H9 (cell line): ENCODE measurements around the gene OST4. TPM values are rescaled to one million over a fixed set of nuclear protein-coding genes. Genes with fewer than 3 reads are reported as not detected.

ENCODE experiments used
- DNase-seq: peaks from one replicate; pipeline ENCODE4 v3.0.0-alpha.2; 2017
- H2AFZ ChIP-seq: one replicate; pipeline ENCODE4 v1.6.1; 2013; ENCODE audit warnings: mild to moderate bottlenecking, low read length, control low read depth, moderate library complexity
- H2AK5ac ChIP-seq: 2 replicates; pipeline ENCODE4 v1.6.1; 2013; ENCODE audit warnings: low read length, control low read depth, mixed read lengths; ENCODE audit not compliant: insufficient read length
- H2BK120ac ChIP-seq: one replicate; pipeline ENCODE4 v1.6.1; 2013; ENCODE audit warnings: low read depth, mild to moderate bottlenecking, low read length, control low read depth, inconsistent platforms; ENCODE audit not compliant: poor library complexity, severe bottlenecking
- H2BK12ac ChIP-seq: 2 replicates; pipeline ENCODE4 v1.6.1; 2013; ENCODE audit warnings: low read length, control low read depth, mixed read lengths, low read depth; ENCODE audit not compliant: insufficient read length
- H2BK15ac ChIP-seq: 2 replicates; pipeline ENCODE4 v1.6.1; 2013; ENCODE audit warnings: low read depth, low read length, control low read depth
- H2BK20ac ChIP-seq: one replicate; pipeline ENCODE4 v1.6.1; 2013; ENCODE audit warnings: low read depth, mild to moderate bottlenecking, low read length, control low read depth, inconsistent platforms; ENCODE audit not compliant: poor library complexity, severe bottlenecking
- H2BK5ac ChIP-seq: 2 replicates; pipeline ENCODE4 v1.6.1; 2013; ENCODE audit warnings: low read length, control low read depth, mixed read lengths; ENCODE audit not compliant: insufficient read length
- H3K14ac ChIP-seq: 2 replicates; pipeline ENCODE4 v1.6.1; 2013; ENCODE audit warnings: low read length, control low read depth; ENCODE audit not compliant: insufficient read depth
- H3K18ac ChIP-seq: 2 replicates; pipeline ENCODE4 v1.6.1; 2013; ENCODE audit warnings: low read depth, mild to moderate bottlenecking, mixed read lengths, low read length, control low read depth; ENCODE audit not compliant: insufficient read length
- H3K23ac ChIP-seq: 2 replicates; pipeline ENCODE4 v1.6.1; 2013; ENCODE audit warnings: low read length, control low read depth, mixed read lengths, low read depth; ENCODE audit not compliant: insufficient read length
- H3K23me2 ChIP-seq: 2 replicates; pipeline ENCODE4 v1.6.1; 2013; ENCODE audit warnings: low read depth, mild to moderate bottlenecking, mixed read lengths, low read length, control low read depth; ENCODE audit not compliant: insufficient read length, poor library complexity, severe bottlenecking
- H3K27ac ChIP-seq: 2 replicates; pipeline ENCODE4 v1.5.1; 2013; ENCODE audit warnings: low read length, control low read depth, mixed read lengths, low read depth; ENCODE audit not compliant: insufficient read length
- H3K27me3 ChIP-seq: 2 replicates; pipeline ENCODE4 v1.6.1; 2013; ENCODE audit warnings: low read length, control low read depth, inconsistent platforms; ENCODE audit not compliant: insufficient read depth
- H3K4ac ChIP-seq: 2 replicates; pipeline ENCODE4 v1.6.1; 2013; ENCODE audit warnings: low read depth, mild to moderate bottlenecking, control low read depth, inconsistent platforms, low read length, moderate library complexity
- H3K4me1 ChIP-seq: 2 replicates; pipeline ENCODE4 v1.6.1; 2013; ENCODE audit warnings: low read length, control low read depth, inconsistent platforms; ENCODE audit not compliant: insufficient read depth
- H3K4me2 ChIP-seq: 2 replicates; pipeline ENCODE4 v1.6.1; 2013; ENCODE audit warnings: low read length, control low read depth, mixed read lengths; ENCODE audit not compliant: insufficient read length, insufficient read depth
- H3K56ac ChIP-seq: 2 replicates; pipeline ENCODE4 v1.6.1; 2013; ENCODE audit warnings: low read depth, mild to moderate bottlenecking, mixed read lengths, low read length, control low read depth; ENCODE audit not compliant: insufficient read length
- H3K79me1 ChIP-seq: 2 replicates; pipeline ENCODE4 v1.6.1; 2013; ENCODE audit warnings: low read depth, mild to moderate bottlenecking, moderate library complexity, low read length, control low read depth, inconsistent platforms; ENCODE audit not compliant: insufficient read depth, poor library complexity, severe bottlenecking
- H3K79me2 ChIP-seq: 2 replicates; pipeline ENCODE4 v1.6.1; 2013; ENCODE audit warnings: low read length, control low read depth, inconsistent platforms; ENCODE audit not compliant: insufficient read depth
- H3K9ac ChIP-seq: 2 replicates; pipeline ENCODE4 v1.6.1; 2013; ENCODE audit warnings: low read length, control low read depth, mixed read lengths; ENCODE audit not compliant: insufficient read length; ENCODE audit errors: extremely low read depth
- H3K9me3 ChIP-seq: one replicate; pipeline ENCODE4 v1.6.1; 2013; ENCODE audit warnings: low read depth, low read length, inconsistent platforms; ENCODE audit not compliant: control insufficient read depth
- H3T11ph ChIP-seq: one replicate; pipeline ENCODE4 v1.6.1; 2013; ENCODE audit warnings: mild to moderate bottlenecking, low read length, control low read depth, inconsistent platforms
- H4K20me1 ChIP-seq: one replicate; pipeline ENCODE4 v1.6.1; 2013; ENCODE audit not compliant: control insufficient read depth, insufficient read length, insufficient read depth
- H4K5ac ChIP-seq: 2 replicates; pipeline ENCODE4 v1.6.1; 2013; ENCODE audit warnings: low read depth, mild to moderate bottlenecking, mixed read lengths, low read length, control low read depth; ENCODE audit not compliant: insufficient read length
- H4K8ac ChIP-seq: replicated peaks from 2 replicates; pipeline ENCODE4 v1.6.1; 2013; ENCODE audit warnings: low read length, control low read depth, mixed read lengths, low read depth; ENCODE audit not compliant: insufficient read length
- H4K91ac ChIP-seq: 2 replicates; pipeline ENCODE4 v1.6.1; 2013; ENCODE audit warnings: low read depth, mild to moderate bottlenecking, moderate library complexity, mixed read lengths, low read length, control low read depth; ENCODE audit not compliant: insufficient read length
- H3K27ac Mint-ChIP-seq, 3 experiments: 2 replicates in 2 of 3; 3 replicates in 1 of 3; pipeline ENCODE4 v1.8.0; 2020 to 2021; ENCODE audit warnings: mixed read lengths in 3 of 3, mild to moderate bottlenecking in 1 of 3, moderate library complexity in 1 of 3
- H3K27me3 Mint-ChIP-seq: 2 replicates; pipeline ENCODE4 v1.8.0; 2021; ENCODE audit warnings: low read depth, mild to moderate bottlenecking, moderate library complexity, mixed read lengths
- H3K36me3 Mint-ChIP-seq, 3 experiments: 2 replicates in 2 of 3; 3 replicates in 1 of 3; pipeline ENCODE4 v1.8.0; 2020 to 2021; ENCODE audit warnings: low read depth in 3 of 3, mixed read lengths in 3 of 3; ENCODE audit not compliant: insufficient read depth in 1 of 3
- H3K4me1 Mint-ChIP-seq, 2 experiments: 2 replicates each; pipeline ENCODE4 v1.8.0; 2020; ENCODE audit warnings: mixed read lengths in 2 of 2
- H3K4me3 Mint-ChIP-seq, 2 experiments: 2 replicates in 1 of 2; 3 replicates in 1 of 2; pipeline ENCODE4 v1.8.0; 2020 to 2021; ENCODE audit warnings: mild to moderate bottlenecking in 2 of 2, mixed read lengths in 2 of 2, moderate library complexity in 1 of 2
- H3K9me3 Mint-ChIP-seq, 2 experiments: 2 replicates in 1 of 2; 3 replicates in 1 of 2; pipeline ENCODE4 v1.8.0; 2020; ENCODE audit warnings: mild to moderate bottlenecking in 2 of 2, mixed read lengths in 2 of 2, moderate library complexity in 1 of 2
- WGBS: extraction: QIAGEN DNeasy Blood & Tissue Kit; methylation state at CpG from one replicate; pipeline ENCODE4 v1.1.7; 2013; ENCODE audit warnings: missing lambda C conversion rate, low lambda C conversion rate, mixed read lengths; ENCODE audit not compliant: insufficient read length; ENCODE audit errors: extremely low coverage; 5-methylcytosine and 5-hydroxymethylcytosine counted together
- total RNA-seq: library from RNA; stranded (reverse); gene quantifications from 2 replicates; pipeline ENCODE4 v1.2.1, GENCODE V29; 2021
- TF ChIP-seq, protein P1 (sequence below): fragments of 200-600 bp; sonication (generic); conservative IDR thresholded peaks from 3 replicates; pipeline ENCODE4 v1.8.0; 2021; ENCODE audit warnings: antibody characterized with exemption, mild to moderate bottlenecking

OST4 gene
- total RNA-seq, 1 experiment from 2014 or later, result 215 TPM

- Mint-ChIP-seq H3K27ac (no peak overlapping the region), H3K27me3 (no peaks in the 10 kb centered on the region), H3K4me1 (no peaks in the 10 kb centered on the region), H3K9me3 (no peaks in the 10 kb centered on the region), H3K36me3 (peaks cover 17 to 63% (median 60%) of the 10 kb centered on the region in 3 experiments; a peak in 6 of 7 replicates), H3K4me3 (no peak overlapping the region)
- Histone ChIP-seq H2AK5ac (no peak overlapping the region), H3K18ac (no peak overlapping the region), H3K4ac (no peak overlapping the region), H4K20me1 (no peaks in the 10 kb centered on the region), H4K8ac (no peak overlapping the region), H2BK15ac (no peak overlapping the region), H3K79me2 (no peaks in the 10 kb centered on the region), H3K9ac (no peak overlapping the region), H3K27ac (no peak overlapping the region), H3K56ac (no peak overlapping the region), H4K5ac (no peak overlapping the region), H3K14ac (no peak overlapping the region), H3T11ph (no peak overlapping the region), H2BK20ac (no peak overlapping the region), H3K23ac (no peak overlapping the region), H2AFZ (no peak overlapping the region), H2BK12ac (no peak overlapping the region), H2BK120ac (no peak overlapping the region), H3K79me1 (no peaks in the 10 kb centered on the region), H3K4me2 (no peak overlapping the region), H3K4me1 (no peaks in the 10 kb centered on the region), H3K9me3 (no peaks in the 10 kb centered on the region), H2BK5ac (no peak overlapping the region), H3K27me3 (no peaks in the 10 kb centered on the region), H3K23me2 (no peaks in the 10 kb centered on the region), H4K91ac (no peak overlapping the region)
- TF ChIP-seq, protein P1, sequence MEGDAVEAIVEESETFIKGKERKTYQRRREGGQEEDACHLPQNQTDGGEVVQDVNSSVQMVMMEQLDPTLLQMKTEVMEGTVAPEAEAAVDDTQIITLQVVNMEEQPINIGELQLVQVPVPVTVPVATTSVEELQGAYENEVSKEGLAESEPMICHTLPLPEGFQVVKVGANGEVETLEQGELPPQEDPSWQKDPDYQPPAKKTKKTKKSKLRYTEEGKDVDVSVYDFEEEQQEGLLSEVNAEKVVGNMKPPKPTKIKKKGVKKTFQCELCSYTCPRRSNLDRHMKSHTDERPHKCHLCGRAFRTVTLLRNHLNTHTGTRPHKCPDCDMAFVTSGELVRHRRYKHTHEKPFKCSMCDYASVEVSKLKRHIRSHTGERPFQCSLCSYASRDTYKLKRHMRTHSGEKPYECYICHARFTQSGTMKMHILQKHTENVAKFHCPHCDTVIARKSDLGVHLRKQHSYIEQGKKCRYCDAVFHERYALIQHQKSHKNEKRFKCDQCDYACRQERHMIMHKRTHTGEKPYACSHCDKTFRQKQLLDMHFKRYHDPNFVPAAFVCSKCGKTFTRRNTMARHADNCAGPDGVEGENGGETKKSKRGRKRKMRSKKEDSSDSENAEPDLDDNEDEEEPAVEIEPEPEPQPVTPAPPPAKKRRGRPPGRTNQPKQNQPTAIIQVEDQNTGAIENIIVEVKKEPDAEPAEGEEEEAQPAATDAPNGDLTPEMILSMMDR, result no peak
- no peak for DNase-seq
- no CpG with 5 or more reads among the region's 10 CpGs for WGBS
Observed at GRCh38 chr2:27058210-27058609, 13.2 kb downstream of the OST4 start.
